Measurements from ENCODE around the gene PON2.
"Not testable (repeated sequence)": the region's sequence is repeated elsewhere in the genome, so short reads cannot be mapped to it uniquely, and the experiment has no call there.

PON2 gene

DNA sequence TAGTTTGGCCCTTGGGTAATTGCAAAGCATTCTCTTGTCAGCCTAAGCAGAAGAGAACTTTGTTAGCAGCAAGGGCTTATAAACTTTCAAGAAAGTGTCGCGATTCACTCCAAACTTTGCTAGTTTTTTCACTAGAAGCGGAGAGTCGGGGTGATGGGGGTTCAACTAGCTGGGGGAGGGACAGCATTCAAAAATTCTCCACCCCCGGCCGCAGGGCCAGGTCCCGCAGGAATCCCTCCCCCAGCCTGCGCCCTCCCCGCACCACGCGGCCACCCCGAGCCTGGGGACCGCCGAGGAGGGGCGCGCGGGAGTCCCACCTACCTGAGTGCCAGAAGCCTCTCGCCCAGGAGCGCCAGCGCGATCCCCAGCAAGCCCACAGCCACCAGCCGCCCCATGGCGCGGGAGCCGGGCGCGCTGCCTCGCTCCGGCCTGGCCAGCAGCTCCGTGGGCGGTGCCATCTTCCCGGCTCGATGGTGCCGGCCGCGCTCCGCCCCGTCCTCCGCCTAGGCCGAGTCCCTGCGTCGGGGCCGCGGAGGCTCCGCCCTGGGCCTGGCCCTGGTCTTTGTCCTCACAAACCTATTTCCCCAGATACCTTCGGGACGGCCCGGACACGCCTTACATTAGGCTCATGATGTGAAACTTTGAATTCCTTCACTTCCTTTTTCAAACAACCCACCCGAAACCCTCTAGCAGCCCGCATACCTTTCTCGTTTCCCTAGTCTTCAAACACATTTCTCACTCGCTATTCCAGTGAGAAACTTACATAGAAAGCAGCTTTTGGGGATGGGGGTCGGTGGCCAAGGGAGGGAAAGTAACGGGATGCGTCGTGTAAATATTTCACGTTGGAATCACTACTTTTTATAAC is at the start of gene PON2:
Gene PON2, minus strand, starts transcription at position 472 of the 865 bp plus-strand sequence. Its CDS starts 77 bp downstream, at position 395.
- peak; percentile 39 for DNase-seq

GRCh38 chr7:95482424-95482823 is 47.6 kb upstream of the PON2 start:
- no peak for DNase-seq

GRCh38 chr7:95481271-95482165 is 46.7 kb upstream of the PON2 start:
- DNase-seq, result no peak

DNA sequence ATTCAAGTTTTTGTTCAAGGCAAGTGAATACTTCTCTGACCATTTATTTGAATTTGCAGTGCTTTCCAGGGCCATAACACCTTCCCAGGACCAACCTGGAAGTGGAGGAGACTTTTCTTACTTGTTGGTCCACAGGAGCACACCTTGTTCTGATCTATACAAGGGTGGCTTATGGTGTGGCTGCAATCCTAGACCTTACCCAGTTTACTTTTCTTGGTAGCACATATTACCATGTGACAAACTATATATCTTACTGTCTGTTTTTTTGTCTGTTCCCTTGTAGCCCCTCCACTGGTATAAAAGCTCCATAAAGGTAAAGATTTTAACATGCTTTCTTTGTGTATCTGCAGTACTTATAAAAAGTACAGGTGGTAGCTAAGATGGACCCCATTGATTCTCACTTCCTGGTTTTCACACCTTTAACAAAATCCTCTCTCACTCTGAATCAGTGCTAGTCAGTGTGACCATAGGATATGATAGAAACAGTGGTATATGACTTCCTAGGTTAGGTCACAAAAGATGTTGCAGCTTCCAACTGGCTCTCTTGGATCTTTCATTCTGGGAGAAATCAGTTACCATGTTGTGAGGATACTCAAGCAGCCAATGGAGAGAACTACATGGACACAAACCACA is 45.3 kb upstream of the PON2 start:
- no peak for DNase-seq

- DNase-seq, result no peak
Measured at GRCh38 chr7:95478272-95479037, 43.6 kb upstream of the PON2 start.

GRCh38 chr7:95476904-95477594 is 42.2 kb upstream of the PON2 start:
- DNase-seq, result peak; percentile 60

- no peak for DNase-seq
Measured at GRCh38 chr7:95476072-95476847, 41.4 kb upstream of the PON2 start.

DNA sequence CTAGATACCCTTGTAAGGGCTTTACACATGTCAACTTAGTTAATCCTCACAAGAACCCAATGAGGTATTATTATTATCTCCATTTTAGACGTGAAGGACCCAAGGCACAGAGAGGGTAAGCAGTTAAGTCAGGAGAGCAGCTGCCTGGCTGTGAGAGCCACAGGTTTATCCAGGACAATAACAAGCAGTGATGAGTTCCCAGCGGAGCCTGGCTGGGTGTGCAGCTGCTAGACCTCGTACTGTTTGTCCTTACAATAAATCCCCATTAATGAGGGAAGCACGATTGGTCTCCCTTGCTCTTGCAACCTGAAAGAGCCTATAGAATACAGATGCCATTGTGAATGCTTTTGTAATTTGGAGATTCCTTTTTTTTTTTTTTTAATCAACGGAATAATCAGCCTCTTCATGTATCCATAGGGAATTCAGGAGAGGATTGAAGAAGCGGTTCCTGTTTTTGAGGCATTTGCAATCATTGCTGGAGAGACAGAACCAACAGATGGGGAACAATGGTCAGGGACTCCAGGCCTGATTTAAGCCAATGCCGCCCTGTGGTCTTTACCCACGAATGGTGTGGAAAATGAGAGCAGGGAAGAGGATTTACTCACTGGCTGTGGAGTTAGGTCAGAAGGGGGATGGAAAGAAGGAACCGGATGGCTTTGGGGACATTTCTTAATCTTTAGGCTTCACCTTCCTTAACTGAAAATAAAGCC is 38.6 kb upstream of the PON2 start:
- no peak for DNase-seq

GRCh38 chr7:95472581-95473161 is 37.8 kb upstream of the PON2 start:
- no peak for DNase-seq

DNA sequence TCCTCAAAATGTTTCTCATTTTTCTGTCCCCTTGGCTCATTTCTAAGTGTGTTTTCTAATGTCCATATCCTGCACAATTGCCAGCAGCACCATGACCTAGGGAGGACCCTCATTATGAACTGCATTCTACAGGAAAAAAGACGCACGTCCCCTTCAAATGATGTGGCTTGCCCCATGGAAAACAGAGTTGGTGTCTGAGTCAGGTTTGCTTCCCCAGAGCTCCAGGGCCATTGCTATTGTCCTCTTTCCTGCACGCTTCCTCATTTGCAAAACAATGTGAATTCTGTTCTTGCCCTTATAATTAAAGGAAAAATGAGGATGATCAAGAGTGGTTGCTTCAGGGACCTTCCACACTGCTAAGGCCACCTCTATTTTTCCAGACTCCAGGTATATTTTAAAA is 36.2 kb upstream of the PON2 start:
- no peak for DNase-seq

- peak; percentile 16 for DNase-seq
Measured at GRCh38 chr7:95470452-95470851, 35.6 kb upstream of the PON2 start.

DNA sequence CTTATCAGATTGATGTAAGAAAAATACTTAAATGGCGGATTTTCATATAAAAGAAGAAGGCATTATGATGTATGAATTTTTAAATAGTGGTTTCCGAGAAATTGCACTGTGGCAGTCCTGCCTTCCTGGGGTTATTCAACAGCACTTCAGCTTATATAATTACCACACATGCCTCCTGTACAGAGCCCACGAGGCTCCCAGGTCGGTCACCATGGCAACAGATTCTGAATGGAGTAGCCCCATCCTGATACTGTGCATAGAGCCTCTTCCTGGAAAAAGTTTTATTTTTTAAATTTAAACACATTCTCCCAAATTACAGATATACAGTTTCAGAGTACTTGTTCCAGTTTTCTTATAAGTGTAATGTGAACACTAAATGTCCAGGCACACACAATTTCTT is 35.0 kb upstream of the PON2 start:
- no peak for DNase-seq

DNA sequence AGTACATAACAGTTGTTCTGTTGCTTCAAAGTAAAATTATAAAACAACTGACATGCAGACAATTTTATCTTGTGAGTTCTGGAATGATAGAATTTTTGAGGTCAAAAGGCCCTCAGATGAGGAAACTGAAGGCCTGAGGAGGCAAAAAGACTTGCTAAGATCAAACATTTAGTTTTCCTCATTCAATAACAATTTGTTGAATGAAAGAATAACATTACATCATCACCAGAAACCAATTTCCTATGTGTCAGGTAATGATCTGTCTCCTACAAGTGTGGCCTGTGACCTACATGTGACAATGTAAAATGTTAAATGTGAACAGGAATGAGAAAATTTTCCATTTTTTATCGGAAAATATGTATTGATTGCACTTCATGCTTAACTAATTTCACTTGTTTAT is 34.4 kb upstream of the PON2 start:
- no peak for DNase-seq

DNA sequence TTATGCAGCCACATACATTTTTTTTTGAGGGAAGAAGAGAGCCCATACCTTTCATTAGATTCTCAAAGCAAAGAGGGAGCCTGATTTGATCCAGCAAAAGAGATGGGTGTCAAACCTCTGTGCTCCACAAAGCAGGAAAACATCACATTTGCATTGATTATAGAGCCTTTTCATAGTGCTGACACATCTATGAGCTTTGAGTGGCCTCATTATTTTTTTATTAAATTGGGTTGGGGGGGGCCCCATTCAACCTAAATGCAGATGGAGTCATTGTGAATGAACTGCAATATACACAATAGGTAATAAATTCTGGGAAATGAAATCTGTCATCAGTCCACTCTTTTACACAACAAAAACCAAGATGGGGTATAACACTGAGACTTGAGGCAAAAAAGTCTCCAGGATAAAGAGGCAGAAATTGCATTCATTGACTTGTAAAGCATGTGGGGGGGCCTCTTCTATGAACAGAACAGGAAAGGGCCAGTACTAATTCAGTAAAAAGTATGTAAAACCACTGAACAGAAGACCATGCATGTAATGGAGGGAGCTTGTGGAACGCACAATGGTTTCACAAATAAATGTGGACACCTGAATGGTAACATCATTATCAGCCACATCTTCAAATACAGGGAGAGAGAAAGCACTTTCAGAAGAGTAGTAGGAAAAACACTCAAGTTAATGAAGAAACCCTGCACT is 33.2 kb upstream of the PON2 start:
- DNase-seq, result no peak

- DNase-seq, result not testable (repeated sequence)
Measured at GRCh38 chr7:95460653-95461052, 25.8 kb upstream of the PON2 start.

DNA sequence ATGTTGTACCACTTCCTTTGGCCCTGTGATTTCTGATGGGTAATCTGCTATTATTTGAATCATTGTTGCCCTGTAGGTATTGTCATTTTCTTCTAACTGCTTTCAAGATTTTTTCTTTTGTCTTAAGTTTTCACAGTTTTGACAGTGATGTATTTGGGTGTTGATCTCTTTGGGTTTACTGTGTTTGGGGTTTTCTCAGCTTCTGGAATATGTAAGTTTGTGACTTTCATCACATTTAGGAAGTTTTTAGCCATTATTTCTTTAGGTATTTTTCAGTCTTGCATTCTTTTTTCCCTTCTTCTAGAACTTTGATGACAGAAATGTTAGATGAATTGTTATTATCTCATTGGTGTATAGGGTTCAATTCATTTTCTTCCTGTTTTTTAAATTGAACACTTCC is 23.1 kb upstream of the PON2 start:
- no peak for DNase-seq

DNA sequence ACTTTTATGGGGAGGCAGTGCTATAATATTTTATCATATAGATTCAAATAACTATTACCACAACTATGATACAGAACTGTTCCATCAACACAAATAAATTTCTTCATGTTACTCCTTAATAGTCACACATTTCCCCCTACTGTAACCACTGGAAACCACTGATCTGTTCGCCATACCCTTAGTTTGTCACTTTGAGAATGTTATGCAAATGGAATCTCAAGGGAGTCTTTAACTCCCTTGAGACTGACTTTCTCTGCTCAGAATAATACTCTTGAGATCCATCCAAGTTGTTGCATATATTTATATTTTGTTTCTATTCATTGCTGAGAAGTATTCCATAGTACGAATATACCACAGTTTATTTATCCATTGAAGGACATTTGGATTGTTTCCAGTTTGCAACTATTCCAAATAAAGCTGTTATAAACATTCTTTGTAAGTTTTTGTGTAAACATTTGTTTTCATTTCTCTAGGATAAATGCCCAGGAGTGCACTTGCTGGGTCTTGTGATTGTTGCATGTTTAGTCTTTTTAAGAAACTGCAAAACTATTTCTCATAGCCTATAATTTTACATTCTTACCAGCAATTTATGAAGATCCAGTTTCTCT is 19.7 kb upstream of the PON2 start:
- no peak for DNase-seq

GRCh38 chr7:95446618-95447017 is 11.8 kb upstream of the PON2 start:
- DNase-seq, result no peak

GRCh38 chr7:95444796-95445195 is 10.0 kb upstream of the PON2 start:
- DNase-seq, result no peak
